Frontal cortex (tissue), 4 donors: ENCODE data around the gene ZNF597. TPM values are rescaled to one million over a fixed set of nuclear protein-coding genes. Genes with fewer than 3 reads are reported as not detected.
"Not testable (repeated sequence)": the region's sequence is repeated elsewhere in the genome, so short reads cannot be mapped to it uniquely, and the experiment has no call there.

Experiments used
- DNase-seq, 2 donors: peaks; one replicate each; pipeline ENCODE4 v3.0.0; 2012; ENCODE audit warnings: low spot score in 2 of 2
- FAIRE-seq: peaks from 2 replicates; lab custom pipeline; 2012; peaks lifted over from hg19 to GRCh38; lab: Jason Lieb, UNC
- total RNA-seq: library from RNA; depleted of rRNA; stranded (reverse); fragments of >200 nt; gene quantifications from one replicate; pipeline ENCODE4 v1.2.3, GENCODE V29; 2014
- donor health status: control.
- donor health status: control.
- donor health status: control.

Gene ZNF597
- total RNA-seq, 1 donor from 2014 or later: 4.9 TPM

GRCh38 chr16:3478242-3478925, 35.1 kb upstream of the ZNF597 start:
- FAIRE-seq (no peak), DNase-seq (no peak)

DNA sequence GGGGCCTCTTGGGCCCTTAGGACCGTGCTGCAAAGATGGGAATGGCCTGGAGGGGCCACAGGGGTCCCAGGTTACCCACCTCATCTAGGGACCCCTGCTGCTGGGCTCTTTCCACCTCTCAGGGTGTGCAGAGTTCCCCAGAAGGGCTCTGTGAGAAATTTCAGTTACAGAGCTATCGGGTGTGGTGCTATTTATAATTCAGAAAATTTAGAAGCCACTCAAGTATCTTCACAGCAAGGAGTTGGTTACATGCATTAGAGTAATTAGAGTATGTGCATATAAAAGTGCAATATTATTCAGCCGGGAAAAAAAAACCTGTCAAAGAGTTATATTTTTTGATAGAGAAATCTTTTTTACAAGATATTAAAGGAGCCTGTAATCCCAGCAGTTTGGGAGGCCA, 33.1 kb upstream of the ZNF597 start:
- DNase-seq: no peak
- no peak for FAIRE-seq

DNA sequence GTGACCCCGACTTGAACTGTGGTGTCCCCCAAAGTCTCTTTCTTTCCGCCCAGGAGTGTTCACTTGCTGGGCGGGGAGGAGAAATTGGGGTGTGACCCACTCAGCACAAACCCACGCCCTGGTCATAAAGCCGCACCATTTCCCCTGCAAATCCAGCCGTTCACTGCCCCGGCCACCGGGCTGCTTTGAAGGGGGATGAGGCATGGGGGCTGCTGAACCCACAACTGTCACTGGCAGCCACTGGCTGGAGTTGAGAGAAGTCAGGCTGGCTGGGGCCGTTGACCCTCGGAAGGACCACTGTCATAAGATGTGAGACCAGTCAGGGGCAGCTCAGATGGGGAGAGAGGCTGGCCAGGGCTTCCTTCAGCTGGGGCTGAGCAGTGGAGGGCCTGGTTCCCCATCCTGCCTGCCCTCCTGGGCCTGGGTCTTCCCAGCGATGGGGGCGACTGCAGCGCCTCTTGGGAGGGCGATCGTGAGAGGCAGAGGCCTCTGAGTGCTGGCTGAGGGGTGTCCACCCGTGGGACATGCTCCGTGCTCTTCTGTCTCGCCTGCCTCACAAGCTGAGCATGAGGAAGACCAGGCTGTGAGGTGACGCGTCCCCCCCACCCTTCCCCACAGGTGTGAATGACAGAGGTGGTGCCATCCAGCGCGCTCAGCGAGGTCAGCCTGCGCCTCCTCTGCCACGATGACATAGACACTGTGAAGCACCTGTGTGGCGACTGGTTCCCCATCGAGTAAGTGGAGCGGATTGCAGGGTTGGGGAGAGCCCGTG, 32.5 kb upstream of the ZNF597 start:
- DNase-seq: no peak
- FAIRE-seq: no peak

- DNase-seq, FAIRE-seq: not testable (repeated sequence)
Measured at GRCh38 chr16:3474870-3475269, 31.6 kb upstream of the ZNF597 start.

- no peak for DNase-seq
- FAIRE-seq: no peak
Measured at GRCh38 chr16:3474136-3474779, 31.0 kb upstream of the ZNF597 start.

- not testable (repeated sequence) for DNase-seq, FAIRE-seq
Measured at GRCh38 chr16:3473596-3473943, 30.3 kb upstream of the ZNF597 start.

DNA sequence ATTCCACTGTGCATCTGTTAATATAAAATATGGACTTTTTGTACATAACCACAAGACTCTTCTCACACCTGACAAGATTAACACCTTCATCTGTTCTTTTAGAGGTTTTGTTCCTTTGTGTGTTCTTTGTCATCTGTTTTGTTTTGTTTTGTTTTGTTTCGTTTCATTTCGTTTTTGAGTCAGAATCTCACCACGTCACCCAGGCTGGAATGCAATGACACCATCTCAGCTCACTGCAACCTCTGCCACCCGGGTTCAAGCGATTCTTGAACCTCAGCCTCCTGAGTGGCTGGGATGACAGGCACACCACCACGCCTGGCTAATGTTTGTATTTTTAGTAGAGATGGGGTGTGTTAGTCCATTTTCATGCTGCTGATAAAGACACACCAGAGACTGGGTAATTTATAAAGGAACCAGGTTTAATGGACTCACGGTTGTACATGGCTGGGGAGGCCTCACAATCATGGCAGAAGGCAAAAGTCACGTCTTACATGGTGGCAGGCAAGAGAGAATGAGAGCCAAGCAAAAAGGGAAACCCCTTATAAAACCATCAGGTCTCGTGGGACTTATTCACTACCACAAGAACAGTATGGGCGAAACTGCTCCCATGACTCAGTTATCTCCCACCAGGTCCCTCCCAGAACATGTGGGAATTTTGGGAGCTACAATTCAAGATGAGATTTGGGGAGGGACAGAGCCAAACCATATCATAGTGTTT, 29.7 kb upstream of the ZNF597 start:
- FAIRE-seq (no peak), DNase-seq (no peak)

- no peak for DNase-seq
- no peak for FAIRE-seq
Measured at GRCh38 chr16:3471518-3472176, 28.3 kb upstream of the ZNF597 start.

GRCh38 chr16:3470723-3471122, 27.4 kb upstream of the ZNF597 start:
- FAIRE-seq: no peak
- DNase-seq: no peak

DNA sequence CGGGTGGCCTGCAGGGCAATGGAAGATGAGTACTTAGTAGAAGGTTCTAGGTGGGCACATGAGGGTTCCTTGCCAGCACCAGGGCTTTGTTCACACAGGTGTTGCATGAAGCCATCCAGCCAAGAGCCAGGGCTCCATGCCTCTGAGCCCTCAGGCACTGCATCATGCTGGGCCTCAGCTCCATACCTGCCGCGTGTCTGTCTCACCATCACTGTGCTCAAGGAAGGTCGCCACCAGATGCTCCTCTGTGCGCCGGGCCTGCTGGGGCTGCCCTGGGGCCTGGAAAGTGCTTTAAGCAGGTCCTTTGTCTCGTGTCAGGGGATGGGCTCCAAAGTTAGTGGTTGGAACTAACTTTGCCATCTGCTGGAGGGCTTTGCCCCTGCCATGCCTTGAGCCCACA, 26.4 kb upstream of the ZNF597 start:
- DNase-seq (no peak), FAIRE-seq (no peak)

GRCh38 chr16:3468501-3468900, 25.2 kb upstream of the ZNF597 start:
- no peak for FAIRE-seq
- DNase-seq: no peak

- DNase-seq (no peak), FAIRE-seq (no peak)
Measured at GRCh38 chr16:3467921-3468320, 24.6 kb upstream of the ZNF597 start.

- FAIRE-seq: no peak
Measured at GRCh38 chr16:3467182-3467581, 23.9 kb upstream of the ZNF597 start.

DNA sequence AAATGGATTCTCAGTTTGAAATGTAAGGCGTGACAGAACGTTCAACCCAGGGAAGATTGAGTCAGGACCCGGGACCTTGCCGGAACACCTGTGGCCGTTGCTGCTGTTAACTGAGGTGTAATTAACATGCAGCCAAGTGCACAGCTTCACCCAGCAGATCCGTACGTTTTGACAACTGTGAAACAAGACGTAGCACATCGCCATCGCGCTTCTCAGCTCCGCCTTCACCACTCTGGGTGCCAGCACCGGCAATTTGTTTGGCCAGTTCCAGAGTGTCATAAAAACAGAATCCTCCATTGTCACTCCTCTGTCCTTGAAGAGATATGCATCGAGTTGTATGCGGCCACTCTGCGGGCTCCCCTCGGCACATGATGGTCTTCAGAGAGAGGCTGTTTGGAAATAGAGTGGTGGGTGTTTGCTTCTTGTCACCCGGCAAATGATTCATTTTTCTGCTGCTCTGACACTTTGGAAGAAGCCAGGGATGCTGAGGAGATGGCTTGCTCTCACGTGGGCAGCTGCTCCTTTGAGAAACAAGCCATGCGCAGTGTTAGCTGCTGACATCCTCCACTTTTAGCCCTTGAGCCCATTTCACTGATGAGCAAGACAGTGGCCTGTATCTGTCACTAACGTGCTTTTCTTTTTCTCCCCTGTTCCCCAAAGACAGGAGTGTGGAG, 22.7 kb upstream of the ZNF597 start:
- DNase-seq (no peak), FAIRE-seq (no peak)

More at GRCh38 chr16:3467182-3467581, 23.9 kb upstream of the ZNF597 start:
- no peak for DNase-seq

DNA sequence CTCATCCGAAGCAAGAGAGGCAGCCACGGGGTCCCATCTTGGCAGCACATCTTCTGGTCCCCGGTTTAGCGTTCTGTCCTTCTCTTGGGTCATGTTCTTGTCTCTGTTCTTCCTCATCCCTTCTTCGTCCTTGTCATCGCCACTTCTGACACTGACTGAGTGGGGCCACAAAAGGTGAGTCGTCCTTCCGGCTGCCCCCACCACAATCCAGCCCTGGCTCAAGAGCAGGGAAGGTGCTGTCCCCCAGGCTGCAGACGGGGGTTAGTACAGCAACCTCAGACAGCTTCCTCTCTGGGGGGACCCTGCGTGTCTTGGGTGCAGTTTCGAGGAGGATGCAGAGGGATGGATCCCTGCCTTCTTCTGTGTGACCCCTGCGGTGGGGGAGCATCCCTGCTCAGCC, 22.0 kb upstream of the ZNF597 start:
- FAIRE-seq (no peak), DNase-seq (no peak)

GRCh38 chr16:3461151-3461550, 17.8 kb upstream of the ZNF597 start:
- FAIRE-seq (no peak), DNase-seq (no peak)

- no peak for DNase-seq
- no peak for FAIRE-seq
Measured at GRCh38 chr16:3460585-3460984, 17.3 kb upstream of the ZNF597 start.

GRCh38 chr16:3460121-3460520, 16.8 kb upstream of the ZNF597 start:
- FAIRE-seq (no peak), DNase-seq (no peak)

DNA sequence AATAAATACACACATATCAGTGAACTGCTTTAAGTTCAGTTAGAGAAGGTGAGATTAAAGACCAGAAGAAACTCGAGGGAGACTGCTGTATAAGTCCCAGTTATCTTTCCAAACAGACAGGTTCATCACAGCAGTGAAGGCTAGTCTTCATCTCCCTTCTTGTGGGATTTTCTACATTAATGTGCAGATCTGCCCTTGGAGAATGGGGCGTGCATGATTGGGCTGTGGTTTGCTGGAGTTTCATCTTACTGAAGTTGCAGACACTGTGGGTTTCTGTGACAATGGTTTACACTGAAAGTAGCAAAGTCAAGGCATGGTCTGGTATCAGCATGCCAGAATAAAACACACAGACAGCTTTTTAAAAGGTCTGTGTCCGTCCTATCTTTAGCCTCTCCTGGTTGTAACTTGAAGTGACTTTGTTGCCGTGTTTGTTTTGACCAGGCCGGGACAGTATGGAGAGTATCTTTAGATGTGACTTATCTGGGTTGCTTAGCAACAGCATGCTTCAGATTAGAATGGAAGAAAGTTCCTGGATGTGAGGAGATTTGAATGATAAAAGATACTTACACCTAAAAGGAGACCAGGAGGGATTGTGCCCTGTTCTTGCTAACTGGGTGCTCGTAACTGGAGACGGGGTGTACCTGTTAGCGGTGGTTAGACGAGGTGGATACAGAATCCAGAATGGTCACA, 16.2 kb upstream of the ZNF597 start:
- no peak for FAIRE-seq
- DNase-seq: no peak
